ENCODE results near the gene CZIB. TPM values are rescaled to one million over a fixed set of nuclear protein-coding genes. Genes with fewer than 3 reads are reported as not detected.

CZIB gene
- total RNA-seq, 4 donors from 2014 or later, result 49.2 to 67.7 (median 64.7) TPM

DNA sequence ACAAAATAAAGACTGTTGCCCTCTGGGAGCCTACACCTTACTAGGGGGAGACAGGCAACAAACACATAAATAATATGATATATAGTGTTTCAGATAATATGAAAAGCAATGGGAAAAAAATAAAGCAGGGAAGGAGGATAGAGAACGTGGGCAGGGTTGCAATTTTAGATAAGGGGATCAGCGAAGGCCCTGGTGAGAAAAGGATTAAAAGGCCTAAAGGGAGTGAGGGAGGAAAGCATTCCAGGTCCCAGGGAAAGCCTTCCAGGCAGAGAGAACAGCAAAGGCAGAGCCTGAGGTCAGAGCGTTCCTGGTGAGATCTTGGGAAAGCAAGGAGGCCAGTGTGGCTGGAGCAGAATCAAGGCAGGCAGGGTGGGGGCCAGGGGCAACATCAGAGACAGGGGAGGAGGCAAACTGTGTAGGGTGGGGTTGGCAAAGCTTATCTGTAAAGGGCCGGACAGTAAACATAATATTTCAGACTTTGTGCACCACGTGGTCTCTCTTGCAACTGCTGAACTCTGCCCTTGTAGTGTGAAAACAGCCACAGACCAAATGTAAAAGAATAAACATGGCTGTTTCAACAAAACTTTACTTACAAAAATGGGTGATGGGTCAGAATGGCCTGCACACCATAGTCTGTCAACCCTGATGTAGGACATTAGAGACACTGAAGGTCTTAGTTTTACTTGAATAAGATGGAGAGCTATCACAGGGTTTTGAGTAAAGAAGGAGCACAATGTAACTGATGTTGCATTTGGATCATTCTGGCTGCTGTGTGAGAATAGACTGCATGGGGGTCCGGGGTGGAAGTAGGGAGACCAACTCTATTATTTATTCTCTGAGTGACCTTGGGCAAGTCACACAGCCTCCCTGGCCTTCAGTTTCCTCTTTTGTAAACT, 37.1 kb downstream of the CZIB start:
- Histone ChIP-seq H3K4me3 (no peak overlapping the region), H3K27me3 (no peaks in the 10 kb centered on the region), H3K4me1 (peaks cover 0 to 26% (median 5%) of the 10 kb centered on the region in 4 donors), H3K27ac (peak overlapping the region in 3 of 4 donors; percentile 42 to 69 (median 68)), H3K9me3 (peaks cover 0 to 3% (median 0%) of the 10 kb centered on the region in 4 donors), H3K36me3 (no peaks in the 10 kb centered on the region)
- TF ChIP-seq CTCF (IDR thresholded peaks at IDR 0.05), result no peak
- no peak for TF ChIP-seq EP300 (IDR thresholded peaks at IDR 0.05)
- no peak for TF ChIP-seq POLR2A (IDR thresholded peaks at IDR 0.05)
- DNase-seq (ENCODE audit: low spot score in 2 of 2), result peak in 1 of 2 donors; percentile 37
- 61 to 67% methylated on average over 6 of the region's 6 CpGs for WGBS, 2 donors

GRCh38 chr1:53182716-53183094, 37.7 kb downstream of the CZIB start:
- Histone ChIP-seq H3K36me3 (no peaks in the 10 kb centered on the region), H3K27ac (peak overlapping the region in 3 of 4 donors; percentile 42 to 69 (median 68)), H3K9me3 (peaks cover 0 to 3% (median 0%) of the 10 kb centered on the region in 4 donors), H3K27me3 (no peaks in the 10 kb centered on the region), H3K4me3 (no peak overlapping the region), H3K4me1 (peaks cover 0 to 26% (median 5%) of the 10 kb centered on the region in 4 donors)
- no peak for TF ChIP-seq CTCF (IDR thresholded peaks at IDR 0.05)
- no peak for TF ChIP-seq EP300 (IDR thresholded peaks at IDR 0.05)
- TF ChIP-seq POLR2A (IDR thresholded peaks at IDR 0.05), result no peak
- WGBS, 2 donors, result 70 to 72% methylated on average over 3 of the region's 3 CpGs
- DNase-seq (ENCODE audit: low spot score in 2 of 2), result no peak

GRCh38 chr1:53182111-53182593, 38.3 kb downstream of the CZIB start:
- no peaks in the 10 kb centered on the region for H3K27me3 ChIP-seq
- WGBS, 2 donors, result 17 to 19% methylated on average over 16 of the region's 16 CpGs
- H3K4me1 ChIP-seq, result peaks cover 0 to 27% (median 5%) of the 10 kb centered on the region in 4 donors
- H3K9me3 ChIP-seq, result peaks cover 0 to 3% (median 0%) of the 10 kb centered on the region in 4 donors
- H3K27ac ChIP-seq, result peak overlapping the region in 2 of 4 donors; percentile 68 to 69
- DNase-seq (ENCODE audit: low spot score in 2 of 2), result peak; percentile 88 to 96
- TF ChIP-seq EP300 (IDR thresholded peaks at IDR 0.05) (peak in 1 of 2 donors; percentile 65), CTCF (IDR thresholded peaks at IDR 0.05) (peak; percentile 72 to 92 (median 86)), POLR2A (IDR thresholded peaks at IDR 0.05) (no peak)
- H3K36me3 ChIP-seq, result no peaks in the 10 kb centered on the region
- H3K4me3 ChIP-seq, result no peak overlapping the region

- H3K9me3 ChIP-seq, result peaks cover 0 to 3% (median 0%) of the 10 kb centered on the region in 4 donors
- no peak for TF ChIP-seq CTCF (IDR thresholded peaks at IDR 0.05)
- TF ChIP-seq POLR2A (IDR thresholded peaks at IDR 0.05), result no peak
- TF ChIP-seq EP300 (IDR thresholded peaks at IDR 0.05), result no peak
- no peaks in the 10 kb centered on the region for H3K36me3 ChIP-seq
- 89 to 93% methylated on average over 5 of the region's 5 CpGs for WGBS, 2 donors
- no peak overlapping the region for H3K27ac ChIP-seq
- no peak overlapping the region for H3K4me3 ChIP-seq
- peaks cover 0 to 38% (median 5%) of the 10 kb centered on the region in 4 donors for H3K4me1 ChIP-seq
- H3K27me3 ChIP-seq, result no peaks in the 10 kb centered on the region
- DNase-seq (ENCODE audit: low spot score in 2 of 2), result no peak
Observed at GRCh38 chr1:53180951-53181350, 39.5 kb downstream of the CZIB start.

DNA sequence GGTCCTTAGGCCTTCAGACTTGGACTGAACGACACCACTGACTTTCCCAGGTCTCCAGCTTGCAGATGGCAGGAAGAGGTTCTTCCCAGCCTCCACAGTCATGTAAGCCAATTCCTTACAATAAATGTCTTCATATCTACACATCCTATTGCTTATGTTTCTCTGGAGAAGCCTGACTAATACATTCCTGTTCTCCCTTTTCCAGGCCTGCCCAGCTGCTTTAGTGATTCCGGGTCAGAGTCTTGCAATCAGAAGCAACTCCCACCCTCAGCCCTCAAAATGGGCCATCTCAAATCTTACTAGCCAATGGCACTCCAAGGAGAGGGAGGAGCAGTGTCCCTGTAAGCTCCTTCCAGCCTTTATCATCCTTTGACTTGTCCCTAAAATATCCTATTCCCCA, 40.2 kb downstream of the CZIB start:
- no peaks in the 10 kb centered on the region for H3K27me3 ChIP-seq
- WGBS, 2 donors, result 79 to 83% methylated on average over 2 of the region's 2 CpGs
- no peak for TF ChIP-seq POLR2A (IDR thresholded peaks at IDR 0.05)
- TF ChIP-seq EP300 (IDR thresholded peaks at IDR 0.05), result no peak
- TF ChIP-seq CTCF (IDR thresholded peaks at IDR 0.05), result no peak

More for the DNA sequence above, 40.2 kb downstream of the CZIB start:
- peaks cover 0 to 35% (median 5%) of the 10 kb centered on the region in 4 donors for H3K4me1 ChIP-seq
- no peaks in the 10 kb centered on the region for H3K36me3 ChIP-seq
- no peak overlapping the region for H3K27ac ChIP-seq
- H3K9me3 ChIP-seq, result no peaks in the 10 kb centered on the region
- DNase-seq (ENCODE audit: low spot score in 2 of 2), result no peak
- H3K4me3 ChIP-seq, result no peak overlapping the region

All from tibial nerve (tissue), 4 donors.